Measurements from ENCODE around the gene PGAM5.

PGAM5 gene

GRCh38 chr12:132761032-132761920 lies 50.6 kb downstream of the PGAM5 start, which contains the start of gene ANKLE2:
TSS of gene ANKLE2 (minus strand) at chr12:132761832. CDS start at chr12:132761798, 34 bp downstream.
- Histone ChIP-seq H3K4me3 (ENCODE audit: low read depth in 1 of 2, low read length in 2 of 2) (peak within 1 kb of the TSS; percentile 85 to 88), H3K27ac (ENCODE audit: low read depth, low read length) (peak within 1 kb of the TSS; percentile 97), H3K4me1 (ENCODE audit: insufficient read depth, low read length) (peaks cover 17% of the 10 kb centered on the region), H3K9ac (ENCODE audit: low read length) (peak within 1 kb of the TSS; percentile 83), H3K27me3 (ENCODE audit: control insufficient read depth in 1 of 2, insufficient read depth in 2 of 2, low read length in 2 of 2) (no peaks in the 10 kb centered on the region), H3K36me3 (ENCODE audit: insufficient read depth, low read length) (no peaks in the 10 kb centered on the region), H3K9me3 (ENCODE audit: low read length) (no peaks in the 10 kb centered on the region)

- Histone ChIP-seq H3K9ac (ENCODE audit: low read length) (peak overlapping the region; percentile 68), H3K27ac (ENCODE audit: low read depth, low read length) (peak overlapping the region; percentile 97), H3K4me3 (ENCODE audit: low read depth in 1 of 2, low read length in 2 of 2) (peak overlapping the region; percentile 40 to 71), H3K27me3 (ENCODE audit: control insufficient read depth in 1 of 2, insufficient read depth in 2 of 2, low read length in 2 of 2) (no peaks in the 10 kb centered on the region), H3K9me3 (ENCODE audit: low read length) (no peaks in the 10 kb centered on the region), H3K36me3 (ENCODE audit: insufficient read depth, low read length) (no peaks in the 10 kb centered on the region), H3K4me1 (ENCODE audit: insufficient read depth, low read length) (peaks cover 17% of the 10 kb centered on the region)
These were observed 51.4 kb downstream of the PGAM5 start for GRCh38 chr12:132761921-132762583.

GRCh38 chr12:132764231-132764630 lies 53.6 kb downstream of the PGAM5 start:
- Histone ChIP-seq H3K9ac (ENCODE audit: low read length) (no peak overlapping the region), H3K4me3 (ENCODE audit: low read depth in 1 of 2, low read length in 2 of 2) (no peak overlapping the region), H3K36me3 (ENCODE audit: insufficient read depth, low read length) (no peaks in the 10 kb centered on the region), H3K27ac (ENCODE audit: low read depth, low read length) (no peak overlapping the region), H3K9me3 (ENCODE audit: low read length) (no peaks in the 10 kb centered on the region), H3K4me1 (ENCODE audit: insufficient read depth, low read length) (peaks cover 24% of the 10 kb centered on the region), H3K27me3 (ENCODE audit: control insufficient read depth in 1 of 2, insufficient read depth in 2 of 2, low read length in 2 of 2) (no peaks in the 10 kb centered on the region)

GRCh38 chr12:132765361-132765760 lies 54.7 kb downstream of the PGAM5 start:
- Histone ChIP-seq H3K9me3 (ENCODE audit: low read length) (no peaks in the 10 kb centered on the region), H3K4me1 (ENCODE audit: insufficient read depth, low read length) (peaks cover 20% of the 10 kb centered on the region), H3K27me3 (ENCODE audit: control insufficient read depth in 1 of 2, insufficient read depth in 2 of 2, low read length in 2 of 2) (no peaks in the 10 kb centered on the region), H3K4me3 (ENCODE audit: low read depth in 1 of 2, low read length in 2 of 2) (no peak overlapping the region), H3K36me3 (ENCODE audit: insufficient read depth, low read length) (no peaks in the 10 kb centered on the region), H3K27ac (ENCODE audit: low read depth, low read length) (no peak overlapping the region), H3K9ac (ENCODE audit: low read length) (no peak overlapping the region)

- H3K9ac ChIP-seq (ENCODE audit: low read length): no peak overlapping the region
- peaks cover 2% of the 10 kb centered on the region for H3K36me3 ChIP-seq (ENCODE audit: insufficient read depth, low read length)
- no peaks in the 10 kb centered on the region for H3K9me3 ChIP-seq (ENCODE audit: low read length)
- H3K27ac ChIP-seq (ENCODE audit: low read depth, low read length): no peak overlapping the region
- H3K4me3 ChIP-seq (ENCODE audit: low read depth in 1 of 2, low read length in 2 of 2): no peak overlapping the region
- no peaks in the 10 kb centered on the region for H3K27me3 ChIP-seq (ENCODE audit: control insufficient read depth in 1 of 2, insufficient read depth in 2 of 2, low read length in 2 of 2)
- H3K4me1 ChIP-seq (ENCODE audit: insufficient read depth, low read length): peaks cover 13% of the 10 kb centered on the region
These were observed 55.9 kb downstream of the PGAM5 start for GRCh38 chr12:132766380-132767085.

GRCh38 chr12:132771126-132771838 lies 60.6 kb downstream of the PGAM5 start:
- H3K36me3 ChIP-seq (ENCODE audit: insufficient read depth, low read length): peaks cover 40% of the 10 kb centered on the region

More at GRCh38 chr12:132771126-132771838, 60.6 kb downstream of the PGAM5 start:
- Histone ChIP-seq H3K27ac (ENCODE audit: low read depth, low read length) (no peak overlapping the region), H3K9ac (ENCODE audit: low read length) (no peak overlapping the region), H3K4me1 (ENCODE audit: insufficient read depth, low read length) (peaks cover 7% of the 10 kb centered on the region), H3K9me3 (ENCODE audit: low read length) (no peaks in the 10 kb centered on the region), H3K4me3 (ENCODE audit: low read depth in 1 of 2, low read length in 2 of 2) (no peak overlapping the region), H3K27me3 (ENCODE audit: control insufficient read depth in 1 of 2, insufficient read depth in 2 of 2, low read length in 2 of 2) (no peaks in the 10 kb centered on the region)
